ENCODE results near the gene USP20. TPM values are rescaled to one million over a fixed set of nuclear protein-coding genes. Genes with fewer than 3 reads are reported as not detected.

USP20 gene
- total RNA-seq, 1 experiment from 2014 or later = 22.1 TPM

GRCh38 chr9:129881547-129882324 is 46.5 kb downstream of the USP20 start:
- CTCF ChIA-PET = no interaction called here
- no peak for DNase-seq
- BruUV-seq (replicated peaks) = no TSS peak

GRCh38 chr9:129884220-129885017 is 49.2 kb downstream of the USP20 start:
- H3K4me1 ChIP-seq (replicated peaks; ENCODE audit: insufficient read depth) = peaks cover 36% of the 10 kb centered on the region
- intact Hi-C loops (cut with micrococcal nuclease; ENCODE audit: unreplicated experiment) = loop anchor here (1.0 to 10.0 kb wide), 8 partner anchors 49 to 800 kb away; partner anchors contain the start of genes C9orf78, GPR107 and USP20
- H3K9me2 ChIP-seq (ENCODE audit: insufficient read depth) = no peaks in the 10 kb centered on the region
- ChIA-PET POLR2A (ENCODE audit: unreplicated experiment) (no interaction called here), CTCF (interaction anchor here (0.5 to 0.6 kb wide), 2 partner anchors 8 to 243 kb away, joined by 3 read pairs; no protein-coding TSS in a partner anchor)
- no peaks in the 10 kb centered on the region for H3K36me3 ChIP-seq (ENCODE audit: low read depth)
- no peak for TF ChIP-seq EZH2 (IDR thresholded peaks at IDR 0.05; ENCODE audit: low read depth)
- TF ChIP-seq CTCF (conservative IDR thresholded peaks at IDR 0.05) = no peak
- H2AFZ ChIP-seq = no peak overlapping the region
- H3K27ac ChIP-seq = no peak overlapping the region
- peak overlapping the region; percentile 79 for H3K4me2 ChIP-seq
- peak; percentile 78 to 92 for DNase-seq
- peak overlapping the region; percentile 48; the same call in 1 of the 2 replicates for H3K4me3 ChIP-seq
- peaks cover 20% of the 10 kb centered on the region; the same call in 1 of the 2 replicates for H3F3A ChIP-seq (ENCODE audit: insufficient read depth, low read depth)
- BruUV-seq (replicated peaks) = no TSS peak
- H3K27me3 ChIP-seq (ENCODE audit: insufficient read depth, low read depth) = no peaks in the 10 kb centered on the region
- no peaks in the 10 kb centered on the region for H3K79me2 ChIP-seq (ENCODE audit: low read depth)
- no peaks in the 10 kb centered on the region for H4K20me1 ChIP-seq (ENCODE audit: insufficient read depth)
- H3K9me3 ChIP-seq (ENCODE audit: insufficient read depth, low read depth) = no peaks in the 10 kb centered on the region

More at GRCh38 chr9:129881547-129882324, 46.5 kb downstream of the USP20 start:
- TF ChIP-seq CTCF (conservative IDR thresholded peaks at IDR 0.05) (no peak), EZH2 (IDR thresholded peaks at IDR 0.05; ENCODE audit: low read depth) (no peak)
- Histone ChIP-seq H3K79me2 (ENCODE audit: low read depth) (no peaks in the 10 kb centered on the region), H3K9me3 (ENCODE audit: insufficient read depth, low read depth) (no peaks in the 10 kb centered on the region), H3K4me3 (no peak overlapping the region), H3K27me3 (ENCODE audit: insufficient read depth, low read depth) (no peaks in the 10 kb centered on the region), H3F3A (ENCODE audit: insufficient read depth, low read depth) (peaks cover 20% of the 10 kb centered on the region; the same call in 1 of the 2 replicates), H3K4me2 (no peak overlapping the region), H3K4me1 (replicated peaks; ENCODE audit: insufficient read depth) (peaks cover 30% of the 10 kb centered on the region), H3K36me3 (ENCODE audit: low read depth) (no peaks in the 10 kb centered on the region), H2AFZ (no peak overlapping the region), H3K27ac (no peak overlapping the region), H4K20me1 (ENCODE audit: insufficient read depth) (no peaks in the 10 kb centered on the region), H3K9me2 (ENCODE audit: insufficient read depth) (no peaks in the 10 kb centered on the region)
- POLR2A ChIA-PET (ENCODE audit: unreplicated experiment) = no interaction called here
- intact Hi-C loops (cut with micrococcal nuclease; ENCODE audit: unreplicated experiment) = loop anchor here (10.0 kb wide), 2 partner anchors 463 to 803 kb away; no protein-coding TSS in a partner anchor

- H3K4me3 ChIP-seq = peak overlapping the region; percentile 48; the same call in 1 of the 2 replicates
- POLR2A ChIA-PET (ENCODE audit: unreplicated experiment) = no interaction called here
- CTCF ChIA-PET = interaction anchor here (0.5 to 0.6 kb wide), 3 partner anchors 9 to 243 kb away, joined by 3 to 4 read pairs (median 3); no protein-coding TSS in a partner anchor
- peaks cover 20% of the 10 kb centered on the region; the same call in 1 of the 2 replicates for H3F3A ChIP-seq (ENCODE audit: insufficient read depth, low read depth)
- H3K4me1 ChIP-seq (replicated peaks; ENCODE audit: insufficient read depth) = peaks cover 36% of the 10 kb centered on the region
- intact Hi-C loops (cut with micrococcal nuclease; ENCODE audit: unreplicated experiment) = loop anchor here (1.0 to 10.0 kb wide), 7 partner anchors 112 to 800 kb away; partner anchors contain the start of gene GPR107
- H3K36me3 ChIP-seq (ENCODE audit: low read depth) = no peaks in the 10 kb centered on the region
- H3K27ac ChIP-seq = 0 out of 2 replicates have a peak overlapping the region, but pooled peaks have one; percentile 16
- H3K79me2 ChIP-seq (ENCODE audit: low read depth) = no peaks in the 10 kb centered on the region
- DNase-seq = no peak
- peak overlapping the region; percentile 79 for H3K4me2 ChIP-seq
- H4K20me1 ChIP-seq (ENCODE audit: insufficient read depth) = no peaks in the 10 kb centered on the region
- no peaks in the 10 kb centered on the region for H3K9me3 ChIP-seq (ENCODE audit: insufficient read depth, low read depth)
- TF ChIP-seq CTCF (conservative IDR thresholded peaks at IDR 0.05) = no peak
- no peak for TF ChIP-seq EZH2 (IDR thresholded peaks at IDR 0.05; ENCODE audit: low read depth)
- TSS peak; percentile 12 for BruUV-seq (replicated peaks)
- no peaks in the 10 kb centered on the region for H3K27me3 ChIP-seq (ENCODE audit: insufficient read depth, low read depth)
- H3K9me2 ChIP-seq (ENCODE audit: insufficient read depth) = no peaks in the 10 kb centered on the region
- H2AFZ ChIP-seq = peak overlapping the region; percentile 58; the same call in 1 of the 2 replicates
Observed at GRCh38 chr9:129885018-129885669, 49.9 kb downstream of the USP20 start.

Data from PC-9 (cell line).